K562 (cell line): Measurements from ENCODE around the gene TMEM123. TPM values are rescaled to one million over a fixed set of nuclear protein-coding genes. Genes with fewer than 3 reads are reported as not detected.
A peak's percentile ranks its signal among the peaks of the same experiment; 100 is the strongest.
"Not testable (repeated sequence)": the region's sequence is repeated elsewhere in the genome, so short reads cannot be mapped to it uniquely, and the experiment has no call there.

Experiments used
- ATAC-seq: fragments of 200-7000 bp; cut with Tn5 transposase; 3 replicates; pipeline ENCODE4 v1.9.1; 2020; ENCODE audit warnings: moderate library complexity
- BruUV-seq: library from RNA; stranded (reverse); fragments of 400-500 nt; replicated peaks from 2 replicates; lab custom pipeline; 2021; lab: Mats Ljungman, UMichigan
- CTCF ChIA-PET: fragments of 300-600 bp; formaldehyde crosslinking; extraction: SDS; loops from one replicate; lab custom pipeline; 2021; ENCODE audit warnings: low intra/inter-chr PET ratio; lab: Yijun Ruan, JAX
- POLR2A ChIA-PET: fragments of 300-600, 350-650 bp; sonication (Branson Sonifier 250); formaldehyde crosslinking; extraction: SDS; loops from one replicate; lab custom pipeline; 2021; ENCODE audit warnings: antibody characterized with exemption, inconsistent platforms; lab: Yijun Ruan, JAX
- DNase-seq, 4 experiments: peaks; one replicate each; pipeline versions ENCODE4 v3.0.0 to v3.0.0-alpha.2; 2011 to 2018; ENCODE audit warnings: low spot score in 3 of 4, mixed read lengths in 3 of 4; ENCODE audit errors: extremely low read depth in 1 of 4
- FAIRE-seq: peaks from 2 replicates; lab custom pipeline; 2011; peaks lifted over from hg19 to GRCh38; lab: Jason Lieb, UNC
- H2AFZ ChIP-seq: 2 replicates; pipeline ENCODE4 v1.6.0; 2011; ENCODE audit warnings: low read depth, low read length, control low read depth, inconsistent platforms
- H3K27ac ChIP-seq: fragments of 200-600 bp; 3 replicates; pipeline ENCODE4 v1.8.0; 2011; ENCODE audit warnings: low read depth, mild to moderate bottlenecking, control low read depth, inconsistent platforms, low read length, moderate library complexity, mixed read lengths; ENCODE audit errors: extremely low read depth
- H3K27me3 ChIP-seq, 2 experiments: fragments of 300-600 bp in 1 of 2; 2 replicates in 1 of 2; 3 replicates in 1 of 2; pipeline versions ENCODE4 v1.6.0 to v1.8.0; 2011; ENCODE audit warnings: inconsistent platforms in 2 of 2, low read length in 2 of 2, mild to moderate bottlenecking in 1 of 2, mixed read lengths in 1 of 2, moderate library complexity in 1 of 2; ENCODE audit not compliant: control insufficient read depth in 2 of 2, insufficient read depth in 2 of 2
- H3K36me3 ChIP-seq: fragments of 300-600 bp; 3 replicates; pipeline ENCODE4 v1.8.0; 2011; ENCODE audit warnings: mild to moderate bottlenecking, low read length, inconsistent platforms; ENCODE audit not compliant: control insufficient read depth, insufficient read depth
- H3K4me1 ChIP-seq, 2 experiments: fragments of 200-600 bp in 1 of 2; replicated peaks in 1 of 2; 2 replicates in 1 of 2; 3 replicates in 1 of 2; pipeline versions ENCODE4 v1.5.1 to v1.8.0; 2011; ENCODE audit warnings: inconsistent platforms in 2 of 2, low read length in 2 of 2, mild to moderate bottlenecking in 1 of 2, mixed read lengths in 1 of 2, moderate library complexity in 1 of 2; ENCODE audit not compliant: control insufficient read depth in 2 of 2, insufficient read depth in 2 of 2
- H3K4me2 ChIP-seq: 2 replicates; pipeline ENCODE4 v1.6.1; 2011; ENCODE audit warnings: low read length, control low read depth, inconsistent platforms, mixed read lengths; ENCODE audit not compliant: insufficient read depth
- H3K4me3 ChIP-seq: fragments of 200-600 bp; sonication (generic), shearing (Covaris generic); 2 replicates; pipeline ENCODE4 v1.5.1; 2016; ENCODE audit warnings: control low read depth, inconsistent platforms
- H3K79me2 ChIP-seq: fragments of 200-600 bp; 3 replicates; pipeline ENCODE4 v1.8.0; 2011; ENCODE audit warnings: low read length, inconsistent platforms; ENCODE audit not compliant: control insufficient read depth, insufficient read depth
- H3K9ac ChIP-seq, 2 experiments: 2 replicates each; pipeline versions ENCODE4 v1.6.0 to v1.6.1; 2011; ENCODE audit warnings: low read depth in 2 of 2, low read length in 2 of 2, control low read depth in 1 of 2, inconsistent platforms in 1 of 2, mild to moderate bottlenecking in 1 of 2, mixed read lengths in 1 of 2; ENCODE audit not compliant: insufficient read depth in 1 of 2
- H3K9me1 ChIP-seq: one replicate; pipeline ENCODE4 v1.6.0; 2011; ENCODE audit warnings: inconsistent platforms, mild to moderate bottlenecking, low read length, moderate library complexity; ENCODE audit not compliant: control insufficient read depth, insufficient read depth
- H3K9me3 ChIP-seq: replicated peaks from 2 replicates; pipeline ENCODE4 v1.5.1; 2011; ENCODE audit warnings: low read depth, low read length, inconsistent platforms; ENCODE audit not compliant: control insufficient read depth, insufficient read depth
- H4K20me1 ChIP-seq: replicated peaks from 2 replicates; pipeline ENCODE4 v1.6.1; 2011; ENCODE audit warnings: low read length, inconsistent platforms, mixed read lengths; ENCODE audit not compliant: control insufficient read depth, insufficient read depth
- ZFP36 ChIP-seq: fragments of 150-350 bp; IDR thresholded peaks from 2 replicates; pipeline ENCODE4 v1.6.1; 2018; ENCODE audit warnings: low read length, low read depth; ENCODE audit not compliant: partially characterized antibody
- WGBS: fragments of 100-300 bp; shearing (Covaris generic); methylation state at CpG from one replicate; pipeline ENCODE4 v1.1.6; 2016; ENCODE audit warnings: low coverage, mixed read lengths; ENCODE audit not compliant: insufficient coverage; ENCODE audit errors: missing lambda C conversion rate; 5-methylcytosine and 5-hydroxymethylcytosine counted together
- in situ Hi-C: fragments of 300-500 bp; cut with MboI; formaldehyde crosslinking; loops from 4 replicates; pipeline ENCODE4 v1.15.0; 2018; ENCODE audit warnings: inconsistent platforms, mixed read lengths
- intact Hi-C: fragments of 100-400 bp; cut with micrococcal nuclease; formaldehyde crosslinking; loops from 2 replicates; pipeline ENCODE4 v1.14.2; 2022
- polyA plus RNA-seq, 8 experiments: library from polyadenylated mRNA; depleted of rRNA in 4 of 8; stranded (reverse) in 5 of 8; unstranded in 3 of 8; fragments of >200 nt; fragmentation: Nextera tagmentation in 2 of 8; fragmentation: Illumina TruSeq in 1 of 8; extraction: Ambion mirVana in 2 of 8; extraction: Trizol in 1 of 8; gene quantifications; 2 replicates each; pipeline versions ENCODE4 v1.2.1 to v1.2.3, GENCODE V29; 2011 to 2014; ENCODE audit warnings: inconsistent platforms in 1 of 8, missing spikeins in 1 of 8
- total RNA-seq, 7 experiments: library from RNA; depleted of rRNA in 6 of 7; stranded (reverse); fragments of >200 nt in 6 of 7; fragmentation: Illumina TruSeq in 2 of 7; extraction: Trizol in 2 of 7; gene quantifications; 2 replicates each; pipeline versions ENCODE4 v1.2.1 to v1.2.3, GENCODE V29; 2011 to 2021; ENCODE audit warnings: low replicate concordance in 1 of 7

Gene TMEM123
- total and polyA plus RNA-seq, 9 of the 15 experiments (the other 6 are each of a cell fraction or from before 2014, with no cell fraction given), result 19.8 to 344 (median 82.4) TPM

GRCh38 chr11:102433571-102433970 lies 19.0 kb downstream of the TMEM123 start:
- H3K4me1 ChIP-seq, H3K9ac ChIP-seq, ATAC-seq, H2AFZ ChIP-seq, H4K20me1 ChIP-seq, H3K9me1 ChIP-seq, H3K4me2 ChIP-seq, POLR2A ChIA-PET, H3K27ac ChIP-seq, H3K4me3 ChIP-seq, H3K27me3 ChIP-seq, BruUV-seq, FAIRE-seq, DNase-seq, CTCF ChIA-PET, H3K9me3 ChIP-seq, in situ Hi-C loops, intact Hi-C loops: not testable (repeated sequence)
- Histone ChIP-seq H3K36me3 (peaks cover 15% of the 10 kb centered on the region; the same call in 2 of the 3 replicates), H3K79me2 (peaks cover 14% of the 10 kb centered on the region)
- 92% methylated on average over 3 of the region's 3 CpGs for WGBS

GRCh38 chr11:102432560-102432959 lies 20.0 kb downstream of the TMEM123 start:
- H4K20me1 ChIP-seq, H3K9me1 ChIP-seq, H2AFZ ChIP-seq, FAIRE-seq, CTCF ChIA-PET, H3K4me1 ChIP-seq, H3K9me3 ChIP-seq, H3K36me3 ChIP-seq, DNase-seq, POLR2A ChIA-PET, BruUV-seq, in situ Hi-C loops, intact Hi-C loops, ATAC-seq, H3K27me3 ChIP-seq, H3K9ac ChIP-seq, H3K4me3 ChIP-seq, H3K4me2 ChIP-seq, H3K27ac ChIP-seq: not testable (repeated sequence)
- WGBS, result 100% methylated on average over 2 of the region's 2 CpGs
- peak; percentile 77 for TF ChIP-seq ZFP36
- peaks cover 10% of the 10 kb centered on the region; the same call in 2 of the 3 replicates for H3K79me2 ChIP-seq
